ENCODE measurements around the gene PHC1. TPM values are rescaled to one million over a fixed set of nuclear protein-coding genes. Genes with fewer than 3 reads are reported as not detected.

PHC1 gene
- total RNA-seq, 1 donor from 2014 or later: 46.4 TPM

- Histone ChIP-seq H3K9me3 (no peaks in the 10 kb centered on the region), H3K36me3 (no peaks in the 10 kb centered on the region), H3K4me3 (no peak overlapping the region), H3K27ac (no peak overlapping the region), H3K4me1 (no peaks in the 10 kb centered on the region), H3K27me3 (no peaks in the 10 kb centered on the region)
- no peak for TF ChIP-seq POLR2AphosphoS5 (IDR thresholded peaks at IDR 0.05; ENCODE audit: insufficient read depth in 1 of 2, low read depth in 1 of 2)
- TF ChIP-seq, protein P1, sequence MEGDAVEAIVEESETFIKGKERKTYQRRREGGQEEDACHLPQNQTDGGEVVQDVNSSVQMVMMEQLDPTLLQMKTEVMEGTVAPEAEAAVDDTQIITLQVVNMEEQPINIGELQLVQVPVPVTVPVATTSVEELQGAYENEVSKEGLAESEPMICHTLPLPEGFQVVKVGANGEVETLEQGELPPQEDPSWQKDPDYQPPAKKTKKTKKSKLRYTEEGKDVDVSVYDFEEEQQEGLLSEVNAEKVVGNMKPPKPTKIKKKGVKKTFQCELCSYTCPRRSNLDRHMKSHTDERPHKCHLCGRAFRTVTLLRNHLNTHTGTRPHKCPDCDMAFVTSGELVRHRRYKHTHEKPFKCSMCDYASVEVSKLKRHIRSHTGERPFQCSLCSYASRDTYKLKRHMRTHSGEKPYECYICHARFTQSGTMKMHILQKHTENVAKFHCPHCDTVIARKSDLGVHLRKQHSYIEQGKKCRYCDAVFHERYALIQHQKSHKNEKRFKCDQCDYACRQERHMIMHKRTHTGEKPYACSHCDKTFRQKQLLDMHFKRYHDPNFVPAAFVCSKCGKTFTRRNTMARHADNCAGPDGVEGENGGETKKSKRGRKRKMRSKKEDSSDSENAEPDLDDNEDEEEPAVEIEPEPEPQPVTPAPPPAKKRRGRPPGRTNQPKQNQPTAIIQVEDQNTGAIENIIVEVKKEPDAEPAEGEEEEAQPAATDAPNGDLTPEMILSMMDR (IDR thresholded peaks at IDR 0.05): no peak
- no peak for TF ChIP-seq POLR2A (IDR thresholded peaks at IDR 0.05)
- no peak for DNase-seq (ENCODE audit: extremely low spot score in 2 of 2)
- intact Hi-C loops (cut with DNase I): no loop called here
Measured at GRCh38 chr12:8906266-8907180, 7.8 kb upstream of the PHC1 start.

DNA sequence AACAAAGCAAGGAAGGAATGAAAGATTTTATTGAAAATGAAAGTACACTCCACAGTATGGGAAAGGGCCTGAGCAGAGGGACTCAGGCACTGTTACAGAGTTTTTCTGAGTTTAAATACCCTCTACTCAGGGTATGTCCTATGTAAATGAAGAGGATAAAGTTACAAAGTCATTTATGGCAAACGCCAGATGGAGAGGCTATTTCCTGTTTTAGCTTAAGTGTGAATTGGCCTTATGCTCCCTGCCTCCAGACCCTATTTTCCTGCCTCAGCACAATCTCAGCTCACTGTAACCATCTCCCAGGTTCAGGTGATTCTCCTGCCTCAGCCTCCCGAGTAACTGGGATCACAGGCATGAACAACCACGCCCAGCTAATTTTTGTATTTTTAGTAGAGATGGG, 6.8 kb upstream of the PHC1 start:
- H3K4me3 ChIP-seq: no peak overlapping the region
- DNase-seq (ENCODE audit: extremely low spot score in 2 of 2): no peak
- intact Hi-C loops (cut with DNase I): no loop called here
- no peaks in the 10 kb centered on the region for H3K9me3 ChIP-seq
- H3K36me3 ChIP-seq: no peaks in the 10 kb centered on the region
- no peak overlapping the region for H3K27ac ChIP-seq
- TF ChIP-seq, protein P1 (IDR thresholded peaks at IDR 0.05): no peak
- TF ChIP-seq POLR2A (IDR thresholded peaks at IDR 0.05): no peak
- TF ChIP-seq POLR2AphosphoS5 (IDR thresholded peaks at IDR 0.05; ENCODE audit: insufficient read depth in 1 of 2, low read depth in 1 of 2): no peak
- peaks cover under 1% of the 10 kb centered on the region for H3K4me1 ChIP-seq
- no peaks in the 10 kb centered on the region for H3K27me3 ChIP-seq

DNA sequence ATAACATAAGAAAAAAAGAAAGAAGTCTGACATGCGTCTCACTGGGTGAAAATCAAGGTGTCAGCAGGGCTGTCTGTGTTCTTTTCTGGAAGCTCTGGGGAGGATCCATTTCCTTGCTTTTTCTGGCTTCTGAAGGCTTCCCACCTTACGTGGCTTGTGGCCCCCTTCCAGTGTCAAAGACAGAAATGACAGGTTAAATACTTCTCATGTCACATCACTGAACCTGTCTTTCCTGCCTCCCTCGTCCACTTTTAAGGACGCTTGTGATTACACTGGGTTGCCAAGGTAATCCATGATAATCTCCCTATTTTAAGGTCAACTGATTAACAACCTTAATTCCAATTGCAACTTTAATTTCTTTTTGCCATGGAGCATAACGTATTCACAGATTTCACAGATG, 4.6 kb upstream of the PHC1 start:
- DNase-seq (ENCODE audit: extremely low spot score in 2 of 2): no peak
- H3K27ac ChIP-seq: no peak overlapping the region
- no peak overlapping the region for H3K4me3 ChIP-seq
- H3K4me1 ChIP-seq: peaks cover 15% of the 10 kb centered on the region
- no peaks in the 10 kb centered on the region for H3K27me3 ChIP-seq
- no peak for TF ChIP-seq POLR2A (IDR thresholded peaks at IDR 0.05)
- TF ChIP-seq, protein P1 (IDR thresholded peaks at IDR 0.05): no peak
- no peak for TF ChIP-seq POLR2AphosphoS5 (IDR thresholded peaks at IDR 0.05; ENCODE audit: insufficient read depth in 1 of 2, low read depth in 1 of 2)
- no peaks in the 10 kb centered on the region for H3K36me3 ChIP-seq
- H3K9me3 ChIP-seq: no peaks in the 10 kb centered on the region
- intact Hi-C loops (cut with DNase I): no loop called here

DNA sequence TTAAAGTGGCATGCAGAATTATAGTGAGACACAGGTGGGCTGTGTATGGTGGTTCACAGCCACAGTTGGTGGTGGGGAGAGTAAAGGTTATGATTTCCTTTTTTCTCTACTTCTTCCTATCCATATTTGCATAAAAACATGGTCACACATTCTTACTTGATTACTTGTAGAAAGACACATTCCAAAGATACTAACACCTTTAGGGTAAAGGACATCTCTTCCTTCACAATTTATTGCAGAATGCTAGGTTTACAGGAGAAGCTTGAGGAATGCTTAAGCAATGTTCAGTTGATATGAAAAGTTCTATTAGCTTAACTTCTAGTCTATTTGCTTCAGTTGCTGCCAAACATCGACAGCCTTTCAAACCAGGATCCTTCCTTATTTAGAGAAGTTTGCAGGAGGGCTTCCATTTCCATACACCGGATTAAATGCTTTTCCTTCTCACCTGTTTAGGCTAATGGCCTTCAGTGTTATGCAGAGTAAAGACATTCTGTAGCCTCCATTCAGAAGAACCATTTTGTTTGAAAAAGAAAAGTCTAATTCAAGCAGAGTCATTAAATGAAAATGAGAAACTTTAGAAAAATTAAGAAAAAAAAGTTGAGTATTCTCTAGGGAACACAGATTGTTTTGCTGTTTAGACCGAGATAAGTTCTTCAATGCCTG, 2.6 kb upstream of the PHC1 start:
- Histone ChIP-seq H3K9me3 (no peaks in the 10 kb centered on the region), H3K4me1 (peaks cover 33% of the 10 kb centered on the region), H3K27me3 (no peaks in the 10 kb centered on the region), H3K27ac (no peak overlapping the region), H3K36me3 (no peaks in the 10 kb centered on the region), H3K4me3 (no peak overlapping the region)
- intact Hi-C loops (cut with DNase I): no loop called here
- DNase-seq (ENCODE audit: extremely low spot score in 2 of 2): no peak
- TF ChIP-seq, protein P1 (IDR thresholded peaks at IDR 0.05): no peak
- TF ChIP-seq POLR2A (IDR thresholded peaks at IDR 0.05) (no peak), POLR2AphosphoS5 (IDR thresholded peaks at IDR 0.05; ENCODE audit: insufficient read depth in 1 of 2, low read depth in 1 of 2) (no peak)

DNA sequence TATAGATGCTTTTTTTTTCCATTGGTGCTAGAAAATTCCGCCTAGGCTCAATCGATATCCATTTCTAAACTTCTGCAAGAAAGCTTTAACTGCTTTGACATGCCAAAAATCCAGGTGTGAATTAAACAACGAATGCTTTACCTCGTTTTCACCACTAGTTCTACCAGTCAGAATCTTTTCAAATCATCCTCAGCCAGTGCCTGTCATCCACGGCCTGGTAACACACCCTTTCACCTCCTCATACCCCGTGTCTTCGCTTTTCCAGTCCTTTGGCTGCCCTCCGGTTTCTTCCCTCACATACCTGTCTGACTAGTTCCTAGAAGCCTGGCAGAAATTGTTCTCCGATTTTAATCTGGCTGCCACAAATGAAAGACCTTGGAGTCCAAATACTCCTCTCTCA, 1.4 kb upstream of the PHC1 start:
- Histone ChIP-seq H3K27me3 (no peaks in the 10 kb centered on the region), H3K36me3 (no peaks in the 10 kb centered on the region), H3K4me3 (no peak overlapping the region), H3K27ac (peak overlapping the region; percentile 92), H3K4me1 (peaks cover 35% of the 10 kb centered on the region), H3K9me3 (no peaks in the 10 kb centered on the region)
- DNase-seq (ENCODE audit: extremely low spot score in 2 of 2): no peak
- peak in 1 of 2 donors; percentile 35 for TF ChIP-seq POLR2AphosphoS5 (IDR thresholded peaks at IDR 0.05; ENCODE audit: insufficient read depth in 1 of 2, low read depth in 1 of 2)
- TF ChIP-seq POLR2A (IDR thresholded peaks at IDR 0.05): no peak
- intact Hi-C loops (cut with DNase I): no loop called here

All from vagina (tissue), 2 donors.